Measurements from ENCODE around the gene FOXP1. TPM values are rescaled to one million over a fixed set of nuclear protein-coding genes. Genes with fewer than 3 reads are reported as not detected.

FOXP1 gene
- total RNA-seq, 1 experiment from 2014 or later, result 75.3 TPM

DNA sequence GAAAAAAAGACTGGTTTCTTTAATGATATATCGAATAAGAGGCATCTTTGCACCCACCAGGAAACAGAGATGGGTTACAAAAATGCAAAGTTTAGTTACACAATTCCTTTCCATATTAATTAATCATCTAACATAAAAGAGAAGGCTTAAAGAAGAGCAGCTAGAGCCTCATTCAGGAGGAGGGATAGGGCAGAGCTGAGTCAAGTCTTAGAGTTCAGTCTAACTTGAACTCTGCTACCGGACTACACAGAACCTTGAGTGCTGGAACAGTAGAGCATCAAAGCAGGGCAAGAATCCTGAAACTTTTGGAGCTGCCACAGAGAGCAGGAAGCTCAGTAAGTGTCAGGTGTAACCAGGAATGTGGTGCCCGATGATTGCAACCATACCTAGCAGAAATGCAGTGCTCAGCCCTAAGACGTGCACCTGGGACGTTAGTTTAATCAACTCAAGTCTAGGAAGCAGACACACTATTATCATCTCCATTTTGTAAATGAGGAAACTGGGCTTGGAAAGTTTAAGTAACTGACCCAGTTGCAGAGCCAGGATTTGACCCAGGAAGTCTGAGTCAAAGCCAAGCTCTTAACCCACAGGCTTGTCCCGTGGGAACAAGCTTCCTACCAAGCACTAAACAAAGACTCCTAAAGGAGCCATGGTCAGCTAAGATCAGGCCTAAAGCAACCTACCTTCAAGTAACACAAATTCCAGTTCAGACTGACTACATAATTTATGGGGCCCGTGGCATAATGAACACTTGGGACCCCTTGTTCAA, 187.4 kb downstream of the FOXP1 start:
- H2BK12ac ChIP-seq (ENCODE audit: insufficient read length, low read depth, low read length), result no peak overlapping the region
- Mint-ChIP-seq H3K27me3 (ENCODE audit: low read depth) (no peaks in the 10 kb centered on the region), H3K4me3 (no peak overlapping the region), H3K9me3 (no peaks in the 10 kb centered on the region), H3K36me3 (ENCODE audit: insufficient read depth in 1 of 3, low read depth in 3 of 3) (no peaks in the 10 kb centered on the region), H3K4me1 (peaks cover 10 to 11% of the 10 kb centered on the region in 2 experiments), H3K27ac (peak overlapping the region in 1 of 3 experiments; percentile 14; a peak in 1 of 7 replicates)
- H2BK120ac ChIP-seq (ENCODE audit: low read depth, low read length, poor library complexity, severe bottlenecking), result no peak overlapping the region
- H3K23me2 ChIP-seq (ENCODE audit: insufficient read length, low read depth, low read length, poor library complexity, severe bottlenecking), result no peaks in the 10 kb centered on the region
- H3K9me3 ChIP-seq (ENCODE audit: control insufficient read depth, low read depth, low read length), result no peaks in the 10 kb centered on the region
- no peak overlapping the region for H3K9ac ChIP-seq (ENCODE audit: extremely low read depth, insufficient read length, low read length)
- H2AFZ ChIP-seq (ENCODE audit: low read length), result no peak overlapping the region
- H3K23ac ChIP-seq (ENCODE audit: insufficient read length, low read depth, low read length), result no peak overlapping the region
- H4K8ac ChIP-seq (replicated peaks; ENCODE audit: insufficient read length, low read depth, low read length), result no peak overlapping the region
- no peak overlapping the region for H3K4me2 ChIP-seq (ENCODE audit: insufficient read depth, insufficient read length, low read length)
- H4K91ac ChIP-seq (ENCODE audit: insufficient read length, low read depth, low read length), result no peak overlapping the region
- no peaks in the 10 kb centered on the region for H4K20me1 ChIP-seq (ENCODE audit: control insufficient read depth, insufficient read depth, insufficient read length)
- H3K4ac ChIP-seq (ENCODE audit: low read depth, low read length), result no peak overlapping the region
- H3K18ac ChIP-seq (ENCODE audit: insufficient read length, low read depth, low read length), result peak overlapping the region; percentile 15
- H2BK15ac ChIP-seq (ENCODE audit: low read depth, low read length), result no peak overlapping the region
- H2AK5ac ChIP-seq (ENCODE audit: insufficient read length, low read length), result no peak overlapping the region
- H3K79me2 ChIP-seq (ENCODE audit: insufficient read depth, low read length), result no peaks in the 10 kb centered on the region
- H3K79me1 ChIP-seq (ENCODE audit: insufficient read depth, low read depth, low read length, poor library complexity, severe bottlenecking), result no peaks in the 10 kb centered on the region
- no CpG with 5 or more reads among the region's 7 CpGs for WGBS (ENCODE audit: extremely low coverage, insufficient read length, low lambda C conversion rate)
- no peak overlapping the region for H2BK5ac ChIP-seq (ENCODE audit: insufficient read length, low read length)
- DNase-seq, result no peak
- TF ChIP-seq, protein P1, sequence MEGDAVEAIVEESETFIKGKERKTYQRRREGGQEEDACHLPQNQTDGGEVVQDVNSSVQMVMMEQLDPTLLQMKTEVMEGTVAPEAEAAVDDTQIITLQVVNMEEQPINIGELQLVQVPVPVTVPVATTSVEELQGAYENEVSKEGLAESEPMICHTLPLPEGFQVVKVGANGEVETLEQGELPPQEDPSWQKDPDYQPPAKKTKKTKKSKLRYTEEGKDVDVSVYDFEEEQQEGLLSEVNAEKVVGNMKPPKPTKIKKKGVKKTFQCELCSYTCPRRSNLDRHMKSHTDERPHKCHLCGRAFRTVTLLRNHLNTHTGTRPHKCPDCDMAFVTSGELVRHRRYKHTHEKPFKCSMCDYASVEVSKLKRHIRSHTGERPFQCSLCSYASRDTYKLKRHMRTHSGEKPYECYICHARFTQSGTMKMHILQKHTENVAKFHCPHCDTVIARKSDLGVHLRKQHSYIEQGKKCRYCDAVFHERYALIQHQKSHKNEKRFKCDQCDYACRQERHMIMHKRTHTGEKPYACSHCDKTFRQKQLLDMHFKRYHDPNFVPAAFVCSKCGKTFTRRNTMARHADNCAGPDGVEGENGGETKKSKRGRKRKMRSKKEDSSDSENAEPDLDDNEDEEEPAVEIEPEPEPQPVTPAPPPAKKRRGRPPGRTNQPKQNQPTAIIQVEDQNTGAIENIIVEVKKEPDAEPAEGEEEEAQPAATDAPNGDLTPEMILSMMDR (conservative IDR thresholded peaks at IDR 0.05), result no peak
- H3T11ph ChIP-seq (ENCODE audit: low read length), result no peak overlapping the region
- no peaks in the 10 kb centered on the region for H3K27me3 ChIP-seq (ENCODE audit: insufficient read depth, low read length)
- H3K4me1 ChIP-seq (ENCODE audit: insufficient read depth, low read length), result no peaks in the 10 kb centered on the region; the same call in 1 of the 2 replicates
- H4K5ac ChIP-seq (ENCODE audit: insufficient read length, low read depth, low read length), result no peak overlapping the region
- H2BK20ac ChIP-seq (ENCODE audit: low read depth, low read length, poor library complexity, severe bottlenecking), result no peak overlapping the region
- no peak overlapping the region for H3K14ac ChIP-seq (ENCODE audit: insufficient read depth, low read length)
- H3K56ac ChIP-seq (ENCODE audit: insufficient read length, low read depth, low read length), result no peak overlapping the region
- H3K27ac ChIP-seq (ENCODE audit: insufficient read length, low read depth, low read length), result no peak overlapping the region

All from H9 (cell line).